Midbrain (tissue), 1 donor: ENCODE results near the gene CCR7.

Experiments
- DNase-seq: peaks from one replicate; lab custom pipeline; 2025; lab: John Stamatoyannopoulos, UW

The CCR7 gene, protein sequence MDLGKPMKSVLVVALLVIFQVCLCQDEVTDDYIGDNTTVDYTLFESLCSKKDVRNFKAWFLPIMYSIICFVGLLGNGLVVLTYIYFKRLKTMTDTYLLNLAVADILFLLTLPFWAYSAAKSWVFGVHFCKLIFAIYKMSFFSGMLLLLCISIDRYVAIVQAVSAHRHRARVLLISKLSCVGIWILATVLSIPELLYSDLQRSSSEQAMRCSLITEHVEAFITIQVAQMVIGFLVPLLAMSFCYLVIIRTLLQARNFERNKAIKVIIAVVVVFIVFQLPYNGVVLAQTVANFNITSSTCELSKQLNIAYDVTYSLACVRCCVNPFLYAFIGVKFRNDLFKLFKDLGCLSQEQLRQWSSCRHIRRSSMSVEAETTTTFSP

GRCh38 chr17:40564883-40565768, at the start of gene CCR7:
TSS of gene CCR7 (minus strand) at chr17:40565472. CDS start at chr17:40565409, 63 bp downstream.
- DNase-seq, result no peak

- DNase-seq, result no peak
Observed at GRCh38 chr17:40614431-40615067, 49.3 kb upstream of the CCR7 start.

GRCh38 chr17:40613467-40614154, 48.3 kb upstream of the CCR7 start:
- no peak for DNase-seq

- no peak for DNase-seq
Observed at GRCh38 chr17:40612599-40613244, 47.5 kb upstream of the CCR7 start.

GRCh38 chr17:40611840-40612474, 46.7 kb upstream of the CCR7 start:
- DNase-seq, result no peak

DNA sequence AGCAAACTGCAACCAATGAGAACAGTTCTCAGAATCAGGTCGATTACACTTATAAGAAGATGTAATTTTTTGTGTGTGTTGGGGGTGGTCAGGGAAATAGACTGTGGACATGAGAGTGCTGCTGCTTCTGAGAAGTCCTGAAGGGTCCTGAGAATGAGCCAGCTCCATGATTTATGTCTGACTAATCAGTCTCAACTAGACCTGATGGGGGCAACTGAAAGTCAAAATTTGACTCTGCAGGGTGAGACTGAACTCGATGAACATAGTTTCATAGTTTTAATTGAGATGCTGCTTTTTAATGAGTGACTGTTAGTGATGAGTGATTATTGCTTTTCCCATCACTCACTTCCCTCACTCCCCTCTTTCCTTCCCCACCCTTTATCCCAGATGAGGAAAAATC, 45.1 kb upstream of the CCR7 start:
- no peak for DNase-seq

DNA sequence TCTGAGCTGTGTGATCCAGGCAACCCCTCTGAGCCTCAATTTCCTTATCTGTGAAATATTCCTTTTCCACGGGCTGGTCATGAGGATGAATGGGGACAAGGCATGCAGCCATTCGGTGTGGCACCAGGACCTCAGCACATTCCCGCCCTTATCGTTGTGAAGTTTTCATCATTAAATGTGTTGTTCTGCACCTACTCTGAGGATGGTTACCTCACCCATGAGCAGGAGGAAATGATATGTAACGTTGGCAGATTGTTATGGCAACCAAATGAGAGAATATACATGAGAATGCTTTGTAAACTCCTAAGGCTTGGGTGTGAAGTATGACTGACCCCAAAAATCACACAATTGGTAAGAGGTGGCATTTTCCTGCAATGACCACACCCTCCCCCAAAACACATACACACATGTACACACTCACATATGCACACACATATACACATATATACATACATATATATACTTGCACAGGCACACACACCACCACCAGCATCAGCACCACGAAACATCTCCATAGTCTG, 42.8 kb upstream of the CCR7 start:
- DNase-seq, result no peak

- DNase-seq, result no peak
Observed at GRCh38 chr17:40607641-40608040, 42.4 kb upstream of the CCR7 start.

- DNase-seq, result no peak
Observed at GRCh38 chr17:40606548-40607353, 41.5 kb upstream of the CCR7 start.

DNA sequence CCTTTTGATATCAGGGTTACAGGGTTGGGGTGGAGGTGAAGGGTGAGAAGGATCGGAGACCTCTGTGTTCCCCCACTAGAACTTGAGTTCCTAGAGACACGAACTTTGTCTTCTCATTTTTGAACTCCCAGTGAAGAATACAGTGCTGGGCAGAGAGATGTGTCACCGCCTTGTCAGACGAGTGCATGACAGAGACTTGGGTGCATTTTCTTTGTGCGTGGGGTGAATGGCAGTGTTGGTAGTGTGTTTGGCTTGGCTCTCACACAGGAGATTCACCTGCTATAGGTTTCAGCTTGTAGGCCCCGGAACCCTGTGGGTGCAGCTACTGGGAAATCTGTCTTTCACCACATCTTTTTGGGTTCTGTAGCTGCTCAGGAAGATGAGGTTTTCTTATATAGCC, 40.0 kb upstream of the CCR7 start:
- no peak for DNase-seq

DNA sequence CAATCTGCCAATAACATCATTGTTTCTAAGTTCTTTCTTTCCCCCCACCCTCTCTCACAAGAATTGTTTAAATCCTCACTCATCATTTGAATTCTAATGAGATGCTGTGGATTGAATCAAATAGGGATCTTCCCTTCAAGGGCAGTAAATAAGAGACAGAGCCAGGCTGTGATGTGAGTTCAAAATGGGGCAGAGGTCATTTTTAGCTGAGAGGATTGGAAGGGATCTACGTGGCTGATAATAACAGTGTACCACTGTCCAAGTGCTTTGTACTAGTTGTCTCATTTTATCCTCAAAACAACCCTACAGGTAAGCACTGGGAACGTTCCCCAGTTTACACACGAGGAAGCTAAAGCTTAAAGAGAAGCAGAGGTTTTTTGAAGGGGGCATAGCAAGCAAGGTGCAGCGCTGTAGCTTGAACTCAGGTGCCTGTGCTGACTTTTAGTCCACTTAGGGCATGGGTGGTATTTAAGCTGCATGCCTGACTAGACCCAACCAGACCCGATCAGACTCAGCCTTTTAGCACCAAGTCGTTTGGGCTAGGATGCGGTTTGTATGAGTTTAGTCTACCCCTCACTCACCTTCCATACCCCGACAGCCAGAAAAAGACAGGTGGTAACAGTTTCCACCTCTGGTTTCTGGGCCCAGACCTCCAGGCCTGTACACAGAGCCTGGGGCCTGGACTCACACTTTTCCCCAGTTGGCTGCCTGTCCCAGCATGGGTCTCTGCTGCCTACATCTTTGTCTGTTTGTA, 39.2 kb upstream of the CCR7 start:
- DNase-seq, result no peak

- no peak for DNase-seq
Observed at GRCh38 chr17:40602445-40603443, 37.5 kb upstream of the CCR7 start.

- no peak for DNase-seq
Observed at GRCh38 chr17:40600486-40601046, 35.3 kb upstream of the CCR7 start.

DNA sequence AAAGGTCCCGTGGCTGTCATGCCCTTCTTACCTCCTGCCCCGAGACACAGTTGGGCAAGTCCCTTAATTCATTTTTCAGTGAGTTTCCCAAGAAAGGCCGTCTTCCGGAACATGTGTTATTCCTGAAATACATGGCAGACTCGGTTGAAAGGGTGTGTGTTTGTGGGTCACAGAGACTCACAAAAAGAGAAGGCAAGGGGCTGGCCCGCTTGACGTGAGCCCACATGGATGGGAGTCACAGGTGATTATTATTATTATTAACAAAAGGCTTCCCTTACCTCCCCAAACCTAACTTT, 34.1 kb upstream of the CCR7 start:
- no peak for DNase-seq

DNA sequence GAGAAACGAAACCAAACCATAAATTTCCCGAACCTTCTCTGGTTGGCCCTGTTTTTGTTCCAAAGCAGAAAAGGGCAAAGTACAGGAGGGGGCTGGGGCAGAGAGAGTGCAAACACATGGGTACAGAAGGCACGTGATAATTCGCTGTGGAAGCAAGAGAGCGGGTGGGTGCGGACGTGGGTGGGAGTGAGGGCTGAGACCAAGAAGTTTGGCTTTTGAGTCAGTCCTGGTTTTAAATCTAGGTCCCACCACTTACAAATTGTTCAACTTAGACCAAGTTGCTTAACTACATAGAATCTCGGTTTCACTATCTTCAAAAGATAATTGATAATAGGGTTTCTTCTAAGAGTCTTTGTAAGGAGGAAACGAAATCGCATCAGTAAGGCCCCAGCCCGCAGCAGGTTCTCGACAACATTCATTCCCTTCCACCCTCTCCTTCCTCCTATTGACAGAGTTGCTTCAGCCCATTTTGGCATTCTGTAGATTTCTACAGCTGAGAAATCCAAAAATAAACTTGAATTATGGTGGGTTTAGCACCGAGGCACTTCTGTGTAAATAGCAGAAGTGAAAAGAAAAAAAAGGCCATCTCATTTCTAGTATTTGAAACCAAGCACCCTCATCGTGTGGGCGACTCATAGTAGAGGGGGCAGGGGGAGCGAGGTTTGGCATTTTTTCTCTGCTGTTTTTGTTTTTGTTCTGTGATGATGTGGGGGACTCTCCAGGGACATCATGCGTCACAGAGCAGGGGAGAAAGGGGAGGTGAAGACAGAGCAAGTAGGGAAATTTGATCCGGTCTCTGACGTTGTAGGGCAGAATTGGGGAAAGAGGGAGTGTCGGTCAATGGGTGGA, 33.6 kb upstream of the CCR7 start:
- no peak for DNase-seq

- no peak for DNase-seq
Observed at GRCh38 chr17:40598301-40598618, 33.0 kb upstream of the CCR7 start.
